ENCODE measurements around the gene CCT3. TPM values are rescaled to one million over a fixed set of nuclear protein-coding genes. Genes with fewer than 3 reads are reported as not detected.
A peak's percentile ranks its signal among the peaks of the same experiment; 100 is the strongest.

Gene CCT3
- total RNA-seq, 1 experiment from 2014 or later: 340 TPM

DNA sequence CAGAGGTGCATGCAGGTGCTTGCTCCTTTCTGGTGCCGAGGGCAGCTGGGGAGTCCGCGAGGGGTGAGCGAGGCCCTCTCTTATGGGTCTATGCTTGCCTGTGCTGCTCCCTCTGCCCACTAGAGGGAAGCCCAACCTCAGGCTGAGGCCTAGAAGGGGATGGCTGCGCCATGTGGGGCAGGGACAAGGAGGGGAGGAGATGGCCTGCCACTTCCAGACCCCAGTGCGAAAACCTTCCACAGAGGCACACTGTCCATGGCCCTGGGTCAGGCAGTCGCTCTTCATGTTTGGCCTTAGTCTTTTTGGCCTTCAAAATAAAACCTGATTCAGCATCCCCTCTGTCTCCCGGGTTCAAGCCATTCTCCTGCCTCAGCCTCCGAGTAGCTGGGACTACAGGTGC is 44.9 kb upstream of the CCT3 start:
- BruUV-seq (replicated peaks): no TSS peak
- intact Hi-C loops (cut with micrococcal nuclease; ENCODE audit: unreplicated experiment): loop anchor here (1.0 to 10.0 kb wide), 2 partner anchors 26 to 222 kb away; partner anchors contain the start of gene GPATCH4
- TF ChIP-seq, protein P1, sequence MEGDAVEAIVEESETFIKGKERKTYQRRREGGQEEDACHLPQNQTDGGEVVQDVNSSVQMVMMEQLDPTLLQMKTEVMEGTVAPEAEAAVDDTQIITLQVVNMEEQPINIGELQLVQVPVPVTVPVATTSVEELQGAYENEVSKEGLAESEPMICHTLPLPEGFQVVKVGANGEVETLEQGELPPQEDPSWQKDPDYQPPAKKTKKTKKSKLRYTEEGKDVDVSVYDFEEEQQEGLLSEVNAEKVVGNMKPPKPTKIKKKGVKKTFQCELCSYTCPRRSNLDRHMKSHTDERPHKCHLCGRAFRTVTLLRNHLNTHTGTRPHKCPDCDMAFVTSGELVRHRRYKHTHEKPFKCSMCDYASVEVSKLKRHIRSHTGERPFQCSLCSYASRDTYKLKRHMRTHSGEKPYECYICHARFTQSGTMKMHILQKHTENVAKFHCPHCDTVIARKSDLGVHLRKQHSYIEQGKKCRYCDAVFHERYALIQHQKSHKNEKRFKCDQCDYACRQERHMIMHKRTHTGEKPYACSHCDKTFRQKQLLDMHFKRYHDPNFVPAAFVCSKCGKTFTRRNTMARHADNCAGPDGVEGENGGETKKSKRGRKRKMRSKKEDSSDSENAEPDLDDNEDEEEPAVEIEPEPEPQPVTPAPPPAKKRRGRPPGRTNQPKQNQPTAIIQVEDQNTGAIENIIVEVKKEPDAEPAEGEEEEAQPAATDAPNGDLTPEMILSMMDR (IDR thresholded peaks at IDR 0.05; ENCODE audit: insufficient read depth in 1 of 2, low read depth in 1 of 2, low read length in 1 of 2, severe bottlenecking in 1 of 2, unreplicated experiment in 1 of 2): peak; percentile 85 to 90

DNA sequence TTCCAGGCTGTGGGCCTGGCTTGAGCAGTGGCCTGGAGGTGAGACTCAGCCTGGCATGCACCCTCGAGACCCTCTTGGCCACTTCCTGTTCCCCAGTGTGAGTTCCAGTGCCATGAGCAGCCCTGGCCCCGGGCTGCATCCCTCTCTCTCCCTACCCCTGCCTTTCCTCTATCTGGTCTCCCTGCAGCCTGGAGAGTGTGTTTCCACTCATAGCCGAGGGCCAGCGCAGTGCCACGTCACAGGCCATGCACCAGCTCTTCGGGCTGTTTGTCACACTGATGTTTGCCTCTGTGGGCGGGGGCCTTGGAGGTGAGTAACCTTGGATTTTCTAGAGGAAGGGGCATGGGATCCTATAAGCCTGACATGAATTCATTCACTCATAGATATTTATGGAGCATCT is 44.5 kb upstream of the CCT3 start:
- H3K4me3 Mint-ChIP-seq (ENCODE audit: unreplicated experiment): no peak overlapping the region
- no peaks in the 10 kb centered on the region for H3K9me3 Mint-ChIP-seq (ENCODE audit: unreplicated experiment)
- TF ChIP-seq, protein P1 (IDR thresholded peaks at IDR 0.05; ENCODE audit: insufficient read depth in 1 of 2, low read depth in 1 of 2, low read length in 1 of 2, severe bottlenecking in 1 of 2, unreplicated experiment in 1 of 2): no peak
- H3K27me3 ChIP-seq (replicated peaks; ENCODE audit: control insufficient read depth, insufficient read depth, low read length): no peaks in the 10 kb centered on the region
- no TSS peak for BruUV-seq (replicated peaks)
- CTCF ChIA-PET: interaction anchor here (1.8 to 5.5 kb wide), 2 partner anchors 63 to 75 kb away, joined by 5 to 163 read pairs; no protein-coding TSS in a partner anchor
- no peaks in the 10 kb centered on the region for H3K36me3 Mint-ChIP-seq (ENCODE audit: insufficient read depth, unreplicated experiment)
- no peak overlapping the region for H3K4me3 ChIP-seq (ENCODE audit: low read depth, low read length)
- H3K4me1 ChIP-seq: peaks cover 21% of the 10 kb centered on the region
- H3K27me3 Mint-ChIP-seq (ENCODE audit: insufficient read depth, unreplicated experiment): no peaks in the 10 kb centered on the region
- H3K9me3 ChIP-seq: no peaks in the 10 kb centered on the region
- intact Hi-C loops (cut with micrococcal nuclease; ENCODE audit: unreplicated experiment): loop anchor here (10.0 kb wide), 1 partner anchor 222 kb away; the partner anchor contains the start of gene GPATCH4
- H3K4me1 Mint-ChIP-seq (ENCODE audit: low read depth, unreplicated experiment): no peaks in the 10 kb centered on the region
- POLR2A ChIA-PET: no interaction called here
- no peaks in the 10 kb centered on the region for H3K36me3 ChIP-seq (ENCODE audit: control insufficient read depth, insufficient read depth, low read length)
- no peak overlapping the region for H3K27ac Mint-ChIP-seq (ENCODE audit: unreplicated experiment)
- DNase-seq: no peak

More for the DNA sequence above, 44.9 kb upstream of the CCT3 start:
- DNase-seq: peak; percentile 76 to 77
- Histone ChIP-seq H3K36me3 (ENCODE audit: control insufficient read depth, insufficient read depth, low read length) (no peaks in the 10 kb centered on the region), H3K4me3 (ENCODE audit: low read depth, low read length) (no peak overlapping the region), H3K27me3 (replicated peaks; ENCODE audit: control insufficient read depth, insufficient read depth, low read length) (no peaks in the 10 kb centered on the region), H3K9me3 (no peaks in the 10 kb centered on the region), H3K4me1 (peaks cover 21% of the 10 kb centered on the region)
- Mint-ChIP-seq H3K4me3 (ENCODE audit: unreplicated experiment) (no peak overlapping the region), H3K4me1 (ENCODE audit: low read depth, unreplicated experiment) (no peaks in the 10 kb centered on the region), H3K36me3 (ENCODE audit: insufficient read depth, unreplicated experiment) (no peaks in the 10 kb centered on the region), H3K27ac (ENCODE audit: unreplicated experiment) (no peak overlapping the region), H3K27me3 (ENCODE audit: insufficient read depth, unreplicated experiment) (no peaks in the 10 kb centered on the region), H3K9me3 (ENCODE audit: unreplicated experiment) (no peaks in the 10 kb centered on the region)
- POLR2A ChIA-PET: no interaction called here
- CTCF ChIA-PET: interaction anchor here (1.0 to 5.5 kb wide), 3 partner anchors 17 to 75 kb away, joined by 3 to 163 read pairs (median 5); no protein-coding TSS in a partner anchor

DNA sequence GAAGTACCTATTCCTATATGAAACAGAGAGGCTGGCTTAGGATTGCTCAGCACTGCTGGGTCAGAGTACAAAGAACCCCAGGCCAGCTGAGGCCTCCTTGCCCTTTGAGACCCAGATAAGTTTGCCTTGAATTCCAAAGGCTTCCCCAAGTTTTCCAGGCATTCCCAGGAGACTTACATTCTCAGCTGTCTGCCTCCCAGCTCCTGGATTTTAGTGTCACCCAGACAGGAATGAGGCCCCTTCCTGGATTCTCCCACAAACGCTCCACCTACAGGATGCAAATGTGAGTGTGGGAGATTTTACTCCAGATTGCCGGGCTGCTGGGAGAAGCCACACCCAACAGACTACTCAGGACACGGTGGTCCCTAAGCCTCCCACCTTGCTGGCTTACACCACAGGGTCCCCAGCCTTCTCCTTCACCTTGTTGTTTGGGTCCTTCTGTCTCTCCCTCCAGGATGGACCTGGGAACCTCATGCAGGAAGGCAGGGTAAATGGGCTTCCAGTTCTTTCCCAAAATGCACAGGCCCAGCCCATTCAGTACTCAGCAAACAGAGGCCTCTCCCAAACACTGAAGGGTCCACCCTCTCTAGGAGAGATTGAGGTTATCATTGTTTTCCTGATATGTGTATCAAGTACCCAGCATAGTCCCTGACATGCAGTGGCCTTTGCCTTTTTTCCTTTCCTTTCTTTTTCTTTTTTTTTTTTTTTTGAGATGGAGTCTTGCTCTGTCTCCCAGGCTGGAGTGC is 41.5 kb upstream of the CCT3 start:
- no peaks in the 10 kb centered on the region for H3K9me3 Mint-ChIP-seq (ENCODE audit: unreplicated experiment)
- no peaks in the 10 kb centered on the region for H3K36me3 Mint-ChIP-seq (ENCODE audit: insufficient read depth, unreplicated experiment)
- H3K27me3 Mint-ChIP-seq (ENCODE audit: insufficient read depth, unreplicated experiment): no peaks in the 10 kb centered on the region
- Histone ChIP-seq H3K4me1 (peaks cover 21% of the 10 kb centered on the region), H3K36me3 (ENCODE audit: control insufficient read depth, insufficient read depth, low read length) (no peaks in the 10 kb centered on the region), H3K4me3 (ENCODE audit: low read depth, low read length) (no peak overlapping the region), H3K27me3 (replicated peaks; ENCODE audit: control insufficient read depth, insufficient read depth, low read length) (no peaks in the 10 kb centered on the region), H3K9me3 (no peaks in the 10 kb centered on the region)
- intact Hi-C loops (cut with micrococcal nuclease; ENCODE audit: unreplicated experiment): loop anchor here (2.0 to 10.0 kb wide), 2 partner anchors 23 to 225 kb away; partner anchors contain the start of gene GPATCH4
- DNase-seq: peak; percentile 61 to 84
- POLR2A ChIA-PET: interaction anchor here (0.6 kb wide), 1 partner anchor 286 kb away, joined by 3 read pairs; no protein-coding TSS in a partner anchor
- H3K4me3 Mint-ChIP-seq (ENCODE audit: unreplicated experiment): no peak overlapping the region
- peak overlapping the region; percentile 45 for H3K27ac Mint-ChIP-seq (ENCODE audit: unreplicated experiment)
- BruUV-seq (replicated peaks): no TSS peak
- TF ChIP-seq, protein P1 (IDR thresholded peaks at IDR 0.05; ENCODE audit: insufficient read depth in 1 of 2, low read depth in 1 of 2, low read length in 1 of 2, severe bottlenecking in 1 of 2, unreplicated experiment in 1 of 2): peak; percentile 32 to 34
- H3K4me1 Mint-ChIP-seq (ENCODE audit: low read depth, unreplicated experiment): peaks cover under 1% of the 10 kb centered on the region
- CTCF ChIA-PET: interaction anchor here (0.5 to 1.6 kb wide), 9 partner anchors 10 to 121 kb away, joined by 3 to 7 read pairs (median 4); partner anchors contain the start of gene MEF2D

All from Caco-2 (cell line).